IPS-11a (cell line): Measurements from ENCODE around the gene MMP24.

Experiments used
- H3K4me3 ChIP-seq: one replicate; pipeline ENCODE4 v1.5.1; 2013; ENCODE audit warnings: low read depth, low read length, control low read depth

Gene MMP24

GRCh38 chr20:35291654-35292503, 65.4 kb downstream of the MMP24 start, which contains the start of gene FAM83C:
TSS of gene FAM83C (minus strand) at chr20:35292425. CDS start at chr20:35292304, 121 bp downstream.
- H3K4me3 ChIP-seq: no peak within 1 kb of the TSS

- no peak overlapping the region for H3K4me3 ChIP-seq
Measured at GRCh38 chr20:35292504-35293285, 66.2 kb downstream of the MMP24 start.

- H3K4me3 ChIP-seq: no peak overlapping the region
Measured at GRCh38 chr20:35293303-35294292, 67.1 kb downstream of the MMP24 start.

DNA sequence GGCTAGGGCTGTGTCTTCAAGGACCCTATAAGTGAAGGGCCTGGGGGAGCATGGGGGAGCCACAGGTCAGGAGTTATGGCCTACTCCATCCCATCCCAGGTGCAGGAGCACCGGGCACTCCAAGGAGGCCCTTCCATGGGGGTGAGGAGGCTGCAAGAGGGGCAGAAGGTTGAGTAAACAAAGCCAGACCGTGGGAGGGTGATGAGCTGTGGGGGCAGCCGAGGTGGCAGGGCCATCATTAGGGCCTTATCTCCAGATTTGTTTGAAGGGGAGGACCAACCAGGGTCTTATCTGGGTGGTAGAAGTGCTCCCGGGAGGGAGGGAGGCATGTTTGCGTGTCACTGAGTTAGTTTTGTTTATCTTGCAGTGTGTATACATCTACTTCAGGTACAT, 67.8 kb downstream of the MMP24 start:
- H3K4me3 ChIP-seq: no peak overlapping the region

GRCh38 chr20:35295058-35295457, 68.6 kb downstream of the MMP24 start:
- no peak overlapping the region for H3K4me3 ChIP-seq

GRCh38 chr20:35295674-35296073, 69.2 kb downstream of the MMP24 start:
- no peak overlapping the region for H3K4me3 ChIP-seq

GRCh38 chr20:35296101-35296554, 69.6 kb downstream of the MMP24 start:
- no peak overlapping the region for H3K4me3 ChIP-seq

DNA sequence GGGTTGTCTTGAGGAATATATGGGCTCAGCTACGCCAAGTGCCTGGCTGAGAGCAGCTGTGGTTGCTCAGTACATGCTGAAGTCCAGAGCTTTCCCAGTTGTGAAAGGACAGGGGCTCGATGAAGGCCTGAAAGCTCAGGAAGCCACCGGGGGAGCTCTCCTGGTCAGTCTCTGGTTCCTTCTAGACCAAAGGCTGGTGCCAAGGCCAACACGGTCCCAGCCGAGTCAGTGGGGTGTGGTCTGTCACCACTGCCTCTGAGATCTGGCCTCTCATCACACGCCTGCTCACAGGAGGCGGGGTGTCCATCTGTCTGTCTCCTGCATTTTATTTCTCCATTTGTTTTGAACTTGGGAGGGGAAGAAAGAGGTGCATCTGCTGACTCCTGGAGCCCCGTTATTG, 70.7 kb downstream of the MMP24 start:
- no peak overlapping the region for H3K4me3 ChIP-seq

GRCh38 chr20:35297740-35298139, 71.2 kb downstream of the MMP24 start:
- no peak overlapping the region for H3K4me3 ChIP-seq

DNA sequence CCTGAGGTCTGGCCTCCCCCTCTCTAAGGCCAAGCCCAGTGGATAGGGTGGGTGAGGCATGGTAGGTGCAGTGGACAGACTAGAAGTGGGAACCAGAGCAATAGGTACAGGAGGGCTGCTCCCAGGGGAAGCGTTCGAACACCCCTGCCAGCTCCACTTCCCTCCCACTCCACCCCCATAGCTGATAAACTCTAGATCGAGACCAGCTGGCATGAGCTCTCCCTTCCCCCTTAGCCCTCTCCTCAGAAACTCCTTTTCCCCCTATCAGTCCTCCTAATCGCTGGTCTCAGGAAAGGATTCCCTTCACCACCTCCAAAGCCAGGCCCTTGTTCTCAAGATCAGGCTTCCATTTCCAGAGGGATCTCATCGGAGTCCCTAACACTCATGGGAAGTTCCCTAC, 71.8 kb downstream of the MMP24 start:
- no peak overlapping the region for H3K4me3 ChIP-seq

DNA sequence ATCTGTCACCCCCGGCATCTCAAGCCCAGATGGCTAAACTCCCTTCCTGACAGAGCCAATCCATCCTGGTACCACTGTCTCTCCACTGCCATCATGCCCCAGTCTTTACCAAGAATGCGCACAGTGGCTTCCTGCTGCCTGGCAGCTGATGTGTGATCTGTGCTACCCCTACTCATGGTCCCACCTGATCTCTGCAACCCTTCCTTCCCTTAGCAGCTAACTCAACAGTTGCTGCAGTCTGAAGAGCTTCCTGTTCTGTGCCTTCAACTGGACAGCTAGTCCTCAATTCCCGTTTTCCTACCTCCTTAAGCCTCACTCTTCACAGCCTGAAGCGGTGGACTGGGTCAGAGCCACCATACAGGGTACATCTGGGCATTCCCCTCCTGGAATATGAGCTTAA, 73.3 kb downstream of the MMP24 start:
- no peak overlapping the region for H3K4me3 ChIP-seq

- H3K4me3 ChIP-seq: no peak overlapping the region
Measured at GRCh38 chr20:35300469-35301262, 74.2 kb downstream of the MMP24 start.

- H3K4me3 ChIP-seq: no peak overlapping the region
Measured at GRCh38 chr20:35301426-35301825, 74.9 kb downstream of the MMP24 start.

GRCh38 chr20:35302421-35303335, 76.2 kb downstream of the MMP24 start:
- H3K4me3 ChIP-seq: no peak overlapping the region

DNA sequence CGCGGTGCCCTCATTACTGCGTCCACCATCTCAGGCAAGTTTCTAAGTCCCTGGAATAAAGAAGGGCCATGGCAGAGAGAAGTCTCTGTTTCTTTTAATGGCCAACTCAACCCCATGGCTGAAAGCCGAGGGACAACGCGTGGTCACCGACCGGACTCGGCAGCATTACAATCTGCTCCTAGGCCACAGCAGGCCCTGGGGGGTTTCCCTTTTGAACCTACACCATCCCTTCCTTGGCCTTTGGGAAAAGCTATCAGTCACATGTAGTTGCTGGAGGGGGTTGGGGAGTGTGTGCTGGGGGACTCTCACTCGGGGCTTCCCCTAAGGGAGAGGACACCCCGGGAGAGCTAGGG, 76.9 kb downstream of the MMP24 start:
- H3K4me3 ChIP-seq: no peak overlapping the region

- no peak overlapping the region for H3K4me3 ChIP-seq
Measured at GRCh38 chr20:35303735-35304491, 77.4 kb downstream of the MMP24 start.

GRCh38 chr20:35304956-35305355, 78.5 kb downstream of the MMP24 start:
- H3K4me3 ChIP-seq: no peak overlapping the region
